Nephron progenitor cell (in vitro differentiated cells): ENCODE results near the gene CD68.

Source experiments
- DNase-seq: peaks from one replicate; pipeline ENCODE4 v3.0.0; 2021
- H3K27ac Mint-ChIP-seq: 2 replicates; pipeline ENCODE4 v1.8.0; 2021; ENCODE audit warnings: mild to moderate bottlenecking, moderate library complexity, mixed read lengths
- H3K27me3 Mint-ChIP-seq: 2 replicates; pipeline ENCODE4 v1.8.0; 2021; ENCODE audit warnings: mild to moderate bottlenecking, low read depth, mixed read lengths; ENCODE audit not compliant: poor library complexity
- H3K36me3 Mint-ChIP-seq: 2 replicates; pipeline ENCODE4 v1.8.0; 2021; ENCODE audit warnings: low read depth, mixed read lengths
- H3K4me1 Mint-ChIP-seq: 2 replicates; pipeline ENCODE4 v1.8.0; 2021; ENCODE audit warnings: mixed read lengths
- H3K4me3 Mint-ChIP-seq: 2 replicates; pipeline ENCODE4 v1.8.0; 2021; ENCODE audit warnings: mild to moderate bottlenecking, moderate library complexity, mixed read lengths
- H3K9me3 Mint-ChIP-seq: 2 replicates; pipeline ENCODE4 v1.8.0; 2021; ENCODE audit warnings: mild to moderate bottlenecking, moderate library complexity, mixed read lengths
- TF ChIP-seq, protein P1 (sequence below): fragments of 200-600 bp; sonication (generic); IDR thresholded peaks from 2 replicates; pipeline ENCODE4 v1.5.0; 2021; ENCODE audit warnings: antibody characterized with exemption

The CD68 gene

DNA sequence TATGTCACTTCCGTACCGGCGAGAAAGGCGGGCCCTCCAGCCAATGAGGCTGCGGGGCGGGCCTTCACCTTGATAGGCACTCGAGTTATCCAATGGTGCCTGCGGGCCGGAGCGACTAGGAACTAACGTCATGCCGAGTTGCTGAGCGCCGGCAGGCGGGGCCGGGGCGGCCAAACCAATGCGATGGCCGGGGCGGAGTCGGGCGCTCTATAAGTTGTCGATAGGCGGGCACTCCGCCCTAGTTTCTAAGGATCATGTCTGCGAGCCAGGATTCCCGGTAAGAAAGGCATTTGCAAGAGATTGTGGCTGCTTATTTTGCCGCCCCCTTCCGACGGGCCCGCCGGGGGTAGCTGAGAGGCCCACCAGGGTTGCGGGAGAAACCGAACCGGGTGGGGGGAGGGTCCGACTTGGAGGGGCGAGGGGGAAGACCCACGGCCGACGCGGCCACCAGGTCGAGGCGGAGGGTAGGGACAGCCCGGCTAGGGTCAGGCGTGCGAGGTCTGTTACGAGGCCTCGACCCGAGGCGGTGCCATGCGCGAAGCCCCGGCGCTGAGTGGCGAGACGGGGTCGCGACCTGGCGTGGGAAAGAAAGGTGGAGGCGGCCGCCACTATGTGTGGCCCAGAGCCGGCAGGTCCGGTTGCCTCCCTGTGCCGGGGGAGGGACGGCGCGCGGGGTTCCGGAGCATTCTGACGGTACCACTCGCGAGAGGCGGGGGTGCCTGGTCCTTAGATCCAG, 6.7 kb upstream of the CD68 start:
- H3K27me3 Mint-ChIP-seq, result no peaks in the 10 kb centered on the region
- no peaks in the 10 kb centered on the region for H3K9me3 Mint-ChIP-seq
- peak; percentile 99 for DNase-seq
- H3K36me3 Mint-ChIP-seq, result peaks cover 74% of the 10 kb centered on the region
- peak overlapping the region; percentile 99 for H3K27ac Mint-ChIP-seq
- H3K4me3 Mint-ChIP-seq, result peak overlapping the region; percentile 97
- TF ChIP-seq, protein P1, sequence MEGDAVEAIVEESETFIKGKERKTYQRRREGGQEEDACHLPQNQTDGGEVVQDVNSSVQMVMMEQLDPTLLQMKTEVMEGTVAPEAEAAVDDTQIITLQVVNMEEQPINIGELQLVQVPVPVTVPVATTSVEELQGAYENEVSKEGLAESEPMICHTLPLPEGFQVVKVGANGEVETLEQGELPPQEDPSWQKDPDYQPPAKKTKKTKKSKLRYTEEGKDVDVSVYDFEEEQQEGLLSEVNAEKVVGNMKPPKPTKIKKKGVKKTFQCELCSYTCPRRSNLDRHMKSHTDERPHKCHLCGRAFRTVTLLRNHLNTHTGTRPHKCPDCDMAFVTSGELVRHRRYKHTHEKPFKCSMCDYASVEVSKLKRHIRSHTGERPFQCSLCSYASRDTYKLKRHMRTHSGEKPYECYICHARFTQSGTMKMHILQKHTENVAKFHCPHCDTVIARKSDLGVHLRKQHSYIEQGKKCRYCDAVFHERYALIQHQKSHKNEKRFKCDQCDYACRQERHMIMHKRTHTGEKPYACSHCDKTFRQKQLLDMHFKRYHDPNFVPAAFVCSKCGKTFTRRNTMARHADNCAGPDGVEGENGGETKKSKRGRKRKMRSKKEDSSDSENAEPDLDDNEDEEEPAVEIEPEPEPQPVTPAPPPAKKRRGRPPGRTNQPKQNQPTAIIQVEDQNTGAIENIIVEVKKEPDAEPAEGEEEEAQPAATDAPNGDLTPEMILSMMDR, result no peak
- H3K4me1 Mint-ChIP-seq, result peaks cover 57% of the 10 kb centered on the region

DNA sequence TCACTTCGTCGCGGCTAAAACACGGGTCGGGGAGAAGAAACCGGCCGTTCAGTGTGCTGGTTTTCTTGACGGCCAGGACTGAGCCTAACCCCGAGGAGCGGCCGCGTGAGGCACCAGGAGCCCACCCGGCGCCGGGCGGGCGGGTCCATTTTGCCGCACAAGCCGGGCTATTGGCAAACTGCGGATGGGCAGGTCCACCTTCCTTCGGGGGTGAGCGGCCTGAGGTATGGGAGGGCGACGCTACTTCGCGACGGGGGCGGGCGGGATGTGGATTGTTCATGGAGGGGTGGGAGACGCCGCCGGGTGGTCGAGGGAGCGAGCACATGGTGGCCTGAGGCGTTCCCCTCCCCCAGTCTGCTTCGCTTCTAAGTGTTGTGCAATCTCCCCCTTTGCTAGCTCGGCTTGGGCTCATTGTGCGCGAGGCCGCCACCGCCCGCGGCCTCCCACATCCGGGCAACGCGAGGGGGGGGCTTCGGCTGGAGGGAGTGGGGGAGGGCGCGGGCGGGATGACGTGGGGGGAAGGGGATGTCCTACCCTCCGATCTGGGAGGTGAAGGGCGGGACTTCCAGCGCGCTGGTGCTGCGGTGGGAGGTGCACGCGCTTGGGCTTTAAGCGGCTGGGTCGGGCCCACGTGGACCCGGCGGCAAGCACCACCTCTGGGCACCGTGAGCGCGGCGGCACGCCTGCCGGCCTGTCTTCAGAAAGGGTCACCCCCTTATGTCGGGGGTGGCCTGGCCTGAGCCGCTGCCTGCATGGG, 5.9 kb upstream of the CD68 start:
- peak; percentile 81 for DNase-seq
- peaks cover 78% of the 10 kb centered on the region for H3K36me3 Mint-ChIP-seq
- H3K27me3 Mint-ChIP-seq, result no peaks in the 10 kb centered on the region
- TF ChIP-seq, protein P1, result no peak
- H3K9me3 Mint-ChIP-seq, result no peaks in the 10 kb centered on the region
- H3K4me1 Mint-ChIP-seq, result peaks cover 60% of the 10 kb centered on the region
- H3K4me3 Mint-ChIP-seq, result peak overlapping the region; percentile 97
- H3K27ac Mint-ChIP-seq, result peak overlapping the region; percentile 99

DNA sequence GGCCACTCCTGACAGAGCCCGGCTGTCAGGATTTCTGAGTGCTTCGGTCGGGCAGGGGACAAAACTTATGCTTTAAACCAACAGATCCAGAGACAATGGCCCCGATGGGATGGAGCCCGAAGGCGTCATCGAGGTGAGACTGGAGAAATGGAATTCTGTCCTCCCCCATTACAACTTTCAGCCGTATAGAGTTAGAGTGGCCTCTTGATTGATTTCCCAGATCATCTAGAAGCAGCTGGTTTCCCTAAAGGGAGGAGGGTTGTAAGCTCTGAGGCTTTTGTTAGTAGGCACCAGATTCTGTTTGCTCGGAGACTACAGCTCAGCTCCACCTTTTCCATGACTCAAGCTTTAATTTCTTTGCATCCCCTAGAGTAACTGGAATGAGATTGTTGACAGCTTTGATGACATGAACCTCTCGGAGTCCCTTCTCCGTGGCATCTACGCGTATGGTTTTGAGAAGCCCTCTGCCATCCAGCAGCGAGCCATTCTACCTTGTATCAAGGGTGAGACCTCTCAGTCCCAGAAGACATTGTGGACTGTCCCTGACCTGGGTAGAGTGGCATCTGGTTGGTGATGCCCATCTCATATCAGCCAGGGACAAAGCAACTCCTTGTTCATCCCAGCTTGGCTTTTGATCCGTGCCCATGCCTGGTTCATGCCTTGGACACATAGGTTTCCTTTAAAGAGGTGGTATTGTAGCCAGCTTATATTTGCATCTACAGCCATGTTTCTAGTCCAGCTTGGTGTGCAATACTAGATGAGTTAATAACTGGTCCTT, 5.1 kb upstream of the CD68 start:
- peaks cover 78% of the 10 kb centered on the region for H3K36me3 Mint-ChIP-seq
- peaks cover 67% of the 10 kb centered on the region for H3K4me1 Mint-ChIP-seq
- no peak for DNase-seq
- H3K27me3 Mint-ChIP-seq, result no peaks in the 10 kb centered on the region
- H3K27ac Mint-ChIP-seq, result peak overlapping the region; percentile 97
- peak overlapping the region; percentile 97 for H3K4me3 Mint-ChIP-seq
- TF ChIP-seq, protein P1, result no peak
- no peaks in the 10 kb centered on the region for H3K9me3 Mint-ChIP-seq

DNA sequence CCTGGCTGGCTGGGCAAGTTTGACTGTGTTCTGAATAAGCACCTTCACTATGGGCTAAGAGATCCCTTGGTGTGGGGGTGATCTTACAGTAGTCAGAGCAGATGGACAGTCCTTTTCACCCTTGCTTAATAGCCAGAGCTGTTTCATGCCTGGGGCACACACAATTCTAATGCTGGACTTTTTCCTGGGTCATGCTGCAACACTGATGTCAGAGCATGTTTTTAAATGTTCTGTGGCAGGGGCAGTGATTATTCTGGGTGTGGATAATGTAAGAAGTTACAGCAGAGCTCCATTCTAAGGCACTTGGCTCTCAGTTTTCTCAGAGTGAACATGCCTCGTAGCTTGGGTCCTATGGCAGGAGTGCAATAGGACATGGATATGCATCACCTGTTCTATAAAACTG, 4.0 kb upstream of the CD68 start:
- Mint-ChIP-seq H3K4me3 (peak overlapping the region; percentile 97), H3K36me3 (peaks cover 72% of the 10 kb centered on the region), H3K27me3 (no peaks in the 10 kb centered on the region), H3K4me1 (peaks cover 77% of the 10 kb centered on the region), H3K27ac (peak overlapping the region; percentile 97), H3K9me3 (no peaks in the 10 kb centered on the region)
- no peak for DNase-seq
- TF ChIP-seq, protein P1, result no peak

DNA sequence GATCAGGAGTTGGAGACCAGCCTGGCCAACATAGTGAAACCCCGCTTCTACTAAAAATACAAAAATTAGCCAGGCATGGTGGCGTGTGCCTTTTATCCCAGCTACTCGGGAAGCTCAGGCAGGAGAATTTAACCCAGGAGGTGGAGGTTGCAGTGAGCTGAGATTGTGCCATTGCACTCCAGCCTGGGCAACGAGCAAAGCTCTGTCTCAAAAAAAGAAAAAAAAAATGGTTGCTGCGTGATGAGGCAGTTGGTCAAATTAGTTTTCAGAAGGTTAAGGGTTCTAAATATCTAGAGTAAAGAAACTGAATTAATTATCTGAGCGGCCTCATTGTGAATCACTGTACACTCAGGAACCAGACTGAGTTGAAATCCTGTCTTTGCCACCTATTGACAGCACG, 3.5 kb upstream of the CD68 start:
- H3K36me3 Mint-ChIP-seq, result peaks cover 70% of the 10 kb centered on the region
- H3K9me3 Mint-ChIP-seq, result no peaks in the 10 kb centered on the region
- TF ChIP-seq, protein P1, result no peak
- no peaks in the 10 kb centered on the region for H3K27me3 Mint-ChIP-seq
- H3K4me1 Mint-ChIP-seq, result peaks cover 80% of the 10 kb centered on the region
- no peak for DNase-seq
- peak overlapping the region; percentile 89 for H3K27ac Mint-ChIP-seq
- peak overlapping the region; percentile 97 for H3K4me3 Mint-ChIP-seq
